GM23338 (cell line): ENCODE measurements around the gene IRX5. TPM values are rescaled to one million over a fixed set of nuclear protein-coding genes. Genes with fewer than 3 reads are reported as not detected.

Source experiments
- ATAC-seq: fragments of 200-7000 bp; cut with Tn5 transposase; 3 replicates; pipeline ENCODE4 v1.9.1; 2020
- DNase-seq: peaks from one replicate; pipeline ENCODE4 v3.0.0-alpha.2; 2015; ENCODE audit warnings: low spot score
- H2AFZ ChIP-seq: fragments of 200-600 bp; sonication (generic); 2 replicates; pipeline ENCODE4 v1.8.0; 2016; ENCODE audit warnings: antibody characterized with exemption, mild to moderate bottlenecking, moderate library complexity
- H3F3A ChIP-seq: fragments of 200-600 bp; sonication (generic); replicated peaks from 2 replicates; pipeline ENCODE4 v1.8.0; 2017; ENCODE audit warnings: antibody characterized with exemption, mixed run types, low read depth
- H3K27ac ChIP-seq: fragments of 200-600 bp; sonication (generic); 2 replicates; pipeline ENCODE4 v1.6.1; 2016; ENCODE audit warnings: low read depth
- H3K27me3 ChIP-seq: fragments of 200-600 bp; sonication (generic); 2 replicates; pipeline ENCODE4 v1.8.0; 2016; ENCODE audit warnings: mild to moderate bottlenecking, mixed run types, moderate library complexity; ENCODE audit not compliant: insufficient read depth
- H3K36me3 ChIP-seq: fragments of 200-600 bp; sonication (generic); 2 replicates; pipeline ENCODE4 v1.8.0; 2016; ENCODE audit warnings: mild to moderate bottlenecking; ENCODE audit not compliant: insufficient read depth
- H3K4me1 ChIP-seq: fragments of 200-600 bp; sonication (generic); 2 replicates; pipeline ENCODE4 v1.8.0; 2016; ENCODE audit warnings: mild to moderate bottlenecking, moderate library complexity; ENCODE audit not compliant: insufficient read depth
- H3K4me2 ChIP-seq: fragments of 200-600 bp; sonication (generic); 2 replicates; pipeline ENCODE4 v1.7.1; 2017; ENCODE audit warnings: mixed run types
- H3K4me3 ChIP-seq: fragments of 200-600 bp; sonication (generic); 2 replicates; pipeline ENCODE4 v1.6.1; 2016; ENCODE audit warnings: mixed run types
- H3K79me2 ChIP-seq: fragments of 200-600 bp; sonication (generic); replicated peaks from 2 replicates; pipeline ENCODE4 v1.8.0; 2017; ENCODE audit warnings: mild to moderate bottlenecking; ENCODE audit not compliant: insufficient read depth
- H3K9me2 ChIP-seq: fragments of 200-600 bp; sonication (generic); 2 replicates; pipeline ENCODE4 v1.8.0; 2017; ENCODE audit not compliant: insufficient read depth
- H4K20me1 ChIP-seq: fragments of 200-600 bp; sonication (generic); replicated peaks from 2 replicates; pipeline ENCODE4 v1.8.0; 2017; ENCODE audit warnings: mild to moderate bottlenecking; ENCODE audit not compliant: insufficient read depth
- H3K27ac Mint-ChIP-seq: 2 replicates; pipeline ENCODE4 v1.8.0; 2020; ENCODE audit warnings: inconsistent platforms, mild to moderate bottlenecking, moderate library complexity, mixed read lengths
- H3K27me3 Mint-ChIP-seq: 3 replicates; pipeline ENCODE4 v1.8.0; 2022; ENCODE audit warnings: low read depth, mild to moderate bottlenecking, moderate library complexity, mixed read lengths, inconsistent platforms; ENCODE audit not compliant: insufficient read depth, poor library complexity
- H3K36me3 Mint-ChIP-seq: 3 replicates; pipeline ENCODE4 v1.8.0; 2021; ENCODE audit warnings: low read depth, mild to moderate bottlenecking, inconsistent platforms, moderate library complexity, mixed read lengths
- H3K4me1 Mint-ChIP-seq: 3 replicates; pipeline ENCODE4 v1.8.0; 2020; ENCODE audit warnings: mild to moderate bottlenecking, inconsistent platforms, mixed read lengths
- H3K4me3 Mint-ChIP-seq: 3 replicates; pipeline ENCODE4 v1.8.0; 2021; ENCODE audit warnings: moderate library complexity, mild to moderate bottlenecking, inconsistent platforms, mixed read lengths
- H3K9me3 Mint-ChIP-seq: 3 replicates; pipeline ENCODE4 v1.8.0; 2020; ENCODE audit warnings: moderate library complexity, mild to moderate bottlenecking, inconsistent platforms, mixed read lengths
- CREB1 ChIP-seq: fragments of 250-450 bp; sonication (Bioruptor Pico); IDR thresholded peaks from 2 replicates; pipeline ENCODE4 v1.5.0; 2020; ENCODE audit warnings: low read depth, mild to moderate bottlenecking, moderate library complexity
- EZH2 ChIP-seq: fragments of 200-600 bp; sonication (generic); IDR thresholded peaks from one replicate; pipeline ENCODE4 v1.8.0; 2017; ENCODE audit warnings: antibody characterized with exemption, mild to moderate bottlenecking, low read depth; ENCODE audit not compliant: unreplicated experiment
- EZH2phosphoT487 ChIP-seq: fragments of 200-600 bp; sonication (generic); IDR thresholded peaks from one replicate; pipeline ENCODE4 v1.8.1; 2018; ENCODE audit warnings: antibody characterized with exemption; ENCODE audit not compliant: unreplicated experiment
- JUNB ChIP-seq: IDR thresholded peaks from one replicate; pipeline ENCODE4 v1.6.1; 2016; ENCODE audit warnings: antibody characterized with exemption; ENCODE audit not compliant: unreplicated experiment
- NANOG ChIP-seq: IDR thresholded peaks from 2 replicates; pipeline ENCODE4 v1.6.1; 2016; ENCODE audit warnings: antibody characterized with exemption, borderline replicate concordance
- REST ChIP-seq: IDR thresholded peaks from one replicate; pipeline ENCODE4 v1.6.1; 2018; ENCODE audit warnings: antibody characterized with exemption; ENCODE audit not compliant: unreplicated experiment
- STAT1 ChIP-seq: IDR thresholded peaks from one replicate; pipeline ENCODE4 v1.6.1; 2016; ENCODE audit warnings: antibody characterized with exemption; ENCODE audit not compliant: unreplicated experiment
- ZNF331 ChIP-seq: fragments of 250-450 bp; sonication (Bioruptor Pico); IDR thresholded peaks from 2 replicates; pipeline ENCODE4 v1.5.0; 2020; ENCODE audit warnings: low read depth, mild to moderate bottlenecking, moderate library complexity
- long read RNA-seq: library from polyadenylated mRNA; unstranded; transcript quantifications from one replicate; pipeline ENCODE4 v2.0.0, GENCODE V29; 2020; ENCODE audit not compliant: unreplicated experiment
- polyA plus RNA-seq: library from polyadenylated mRNA; unstranded; fragments of >200 nt; fragmentation: Nextera tagmentation; extraction: Ambion mirVana; gene quantifications from 2 replicates; pipeline ENCODE4 v1.2.1, GENCODE V29; 2016
- total RNA-seq: library from RNA; depleted of rRNA; stranded (reverse); fragments of >200 nt; shearing (Covaris generic); gene quantifications from 2 replicates; pipeline ENCODE4 v1.2.3, GENCODE V29; 2014; rRNA removed
- TF ChIP-seq, protein P1 (sequence below): fragments of 250-450 bp; sonication (Bioruptor Pico); IDR thresholded peaks from 2 replicates; pipeline ENCODE4 v1.5.0; 2020; ENCODE audit warnings: mild to moderate bottlenecking, moderate library complexity

Gene IRX5
- total RNA-seq (0.07 and 0.35 TPM in 2 replicates), polyA plus RNA-seq (0.31 and 0.39 TPM in 2 replicates)
- long read RNA-seq: 0 reads

- H3K27ac Mint-ChIP-seq: no peak within 1 kb of the TSS
- Histone ChIP-seq H3K4me1 (peaks cover 39% of the 10 kb centered on the region), H4K20me1 (peaks cover 21% of the 10 kb centered on the region; the same call in 1 of the 2 replicates), H3K4me3 (peak within 1 kb of the TSS; percentile 79), H3F3A (peaks cover 18% of the 10 kb centered on the region; the same call in 1 of the 2 replicates), H3K9me2 (no peaks in the 10 kb centered on the region), H3K4me2 (peak within 1 kb of the TSS; percentile 97), H3K79me2 (peaks cover 3% of the 10 kb centered on the region; the same call in 1 of the 2 replicates), H3K27ac (no peak within 1 kb of the TSS), H3K36me3 (no peaks in the 10 kb centered on the region), H2AFZ (peak within 1 kb of the TSS; percentile 90), H3K27me3 (peaks cover 88% of the 10 kb centered on the region)
- TF ChIP-seq EZH2: peak; percentile 55
- TF ChIP-seq CREB1 (CRISPR knock-in tag): no peak
- TF ChIP-seq, protein P1, sequence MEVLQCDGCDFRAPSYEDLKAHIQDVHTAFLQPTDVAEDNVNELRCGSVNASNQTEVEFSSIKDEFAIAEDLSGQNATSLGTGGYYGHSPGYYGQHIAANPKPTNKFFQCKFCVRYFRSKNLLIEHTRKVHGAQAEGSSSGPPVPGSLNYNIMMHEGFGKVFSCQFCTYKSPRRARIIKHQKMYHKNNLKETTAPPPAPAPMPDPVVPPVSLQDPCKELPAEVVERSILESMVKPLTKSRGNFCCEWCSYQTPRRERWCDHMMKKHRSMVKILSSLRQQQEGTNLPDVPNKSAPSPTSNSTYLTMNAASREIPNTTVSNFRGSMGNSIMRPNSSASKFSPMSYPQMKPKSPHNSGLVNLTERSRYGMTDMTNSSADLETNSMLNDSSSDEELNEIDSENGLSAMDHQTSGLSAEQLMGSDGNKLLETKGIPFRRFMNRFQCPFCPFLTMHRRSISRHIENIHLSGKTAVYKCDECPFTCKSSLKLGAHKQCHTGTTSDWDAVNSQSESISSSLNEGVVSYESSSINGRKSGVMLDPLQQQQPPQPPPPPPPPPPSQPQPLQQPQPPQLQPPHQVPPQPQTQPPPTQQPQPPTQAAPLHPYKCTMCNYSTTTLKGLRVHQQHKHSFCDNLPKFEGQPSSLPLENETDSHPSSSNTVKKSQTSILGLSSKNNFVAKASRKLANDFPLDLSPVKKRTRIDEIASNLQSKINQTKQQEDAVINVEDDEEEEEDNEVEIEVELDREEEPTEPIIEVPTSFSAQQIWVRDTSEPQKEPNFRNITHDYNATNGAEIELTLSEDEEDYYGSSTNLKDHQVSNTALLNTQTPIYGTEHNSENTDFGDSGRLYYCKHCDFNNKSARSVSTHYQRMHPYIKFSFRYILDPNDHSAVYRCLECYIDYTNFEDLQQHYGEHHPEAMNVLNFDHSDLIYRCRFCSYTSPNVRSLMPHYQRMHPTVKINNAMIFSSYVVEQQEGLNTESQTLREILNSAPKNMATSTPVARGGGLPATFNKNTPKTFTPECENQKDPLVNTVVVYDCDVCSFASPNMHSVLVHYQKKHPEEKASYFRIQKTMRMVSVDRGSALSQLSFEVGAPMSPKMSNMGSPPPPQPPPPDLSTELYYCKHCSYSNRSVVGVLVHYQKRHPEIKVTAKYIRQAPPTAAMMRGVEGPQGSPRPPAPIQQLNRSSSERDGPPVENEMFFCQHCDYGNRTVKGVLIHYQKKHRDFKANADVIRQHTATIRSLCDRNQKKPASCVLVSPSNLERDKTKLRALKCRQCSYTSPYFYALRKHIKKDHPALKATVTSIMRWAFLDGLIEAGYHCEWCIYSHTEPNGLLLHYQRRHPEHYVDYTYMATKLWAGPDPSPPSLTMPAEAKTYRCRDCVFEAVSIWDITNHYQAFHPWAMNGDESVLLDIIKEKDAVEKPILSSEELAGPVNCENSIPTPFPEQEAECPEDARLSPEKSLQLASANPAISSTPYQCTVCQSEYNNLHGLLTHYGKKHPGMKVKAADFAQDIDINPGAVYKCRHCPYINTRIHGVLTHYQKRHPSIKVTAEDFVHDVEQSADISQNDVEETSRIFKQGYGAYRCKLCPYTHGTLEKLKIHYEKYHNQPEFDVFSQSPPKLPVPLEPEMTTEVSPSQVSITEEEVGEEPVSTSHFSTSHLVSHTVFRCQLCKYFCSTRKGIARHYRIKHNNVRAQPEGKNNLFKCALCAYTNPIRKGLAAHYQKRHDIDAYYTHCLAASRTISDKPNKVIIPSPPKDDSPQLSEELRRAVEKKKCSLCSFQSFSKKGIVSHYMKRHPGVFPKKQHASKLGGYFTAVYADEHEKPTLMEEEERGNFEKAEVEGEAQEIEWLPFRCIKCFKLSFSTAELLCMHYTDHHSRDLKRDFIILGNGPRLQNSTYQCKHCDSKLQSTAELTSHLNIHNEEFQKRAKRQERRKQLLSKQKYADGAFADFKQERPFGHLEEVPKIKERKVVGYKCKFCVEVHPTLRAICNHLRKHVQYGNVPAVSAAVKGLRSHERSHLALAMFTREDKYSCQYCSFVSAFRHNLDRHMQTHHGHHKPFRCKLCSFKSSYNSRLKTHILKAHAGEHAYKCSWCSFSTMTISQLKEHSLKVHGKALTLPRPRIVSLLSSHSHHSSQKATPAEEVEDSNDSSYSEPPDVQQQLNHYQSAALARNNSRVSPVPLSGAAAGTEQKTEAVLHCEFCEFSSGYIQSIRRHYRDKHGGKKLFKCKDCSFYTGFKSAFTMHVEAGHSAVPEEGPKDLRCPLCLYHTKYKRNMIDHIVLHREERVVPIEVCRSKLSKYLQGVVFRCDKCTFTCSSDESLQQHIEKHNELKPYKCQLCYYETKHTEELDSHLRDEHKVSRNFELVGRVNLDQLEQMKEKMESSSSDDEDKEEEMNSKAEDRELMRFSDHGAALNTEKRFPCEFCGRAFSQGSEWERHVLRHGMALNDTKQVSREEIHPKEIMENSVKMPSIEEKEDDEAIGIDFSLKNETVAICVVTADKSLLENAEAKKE (CRISPR knock-in tag): no peak
- H3K27me3 Mint-ChIP-seq: peaks cover 81% of the 10 kb centered on the region
- H3K36me3 Mint-ChIP-seq: no peaks in the 10 kb centered on the region; the same call in 2 of the 3 replicates
- peak; percentile 37 for ATAC-seq
- H3K9me3 Mint-ChIP-seq: peaks cover 2% of the 10 kb centered on the region; the same call in 1 of the 3 replicates
- DNase-seq: peak; percentile 91
- H3K4me3 Mint-ChIP-seq: peak within 1 kb of the TSS; percentile 77
- H3K4me1 Mint-ChIP-seq: peaks cover 42% of the 10 kb centered on the region
Measured at GRCh38 chr16:54930005-54930868, at the start of gene IRX5. Gene IRX5, plus strand, starts transcription at chr16:54930865. Its CDS starts 334 bp downstream, at chr16:54931199.

DNA sequence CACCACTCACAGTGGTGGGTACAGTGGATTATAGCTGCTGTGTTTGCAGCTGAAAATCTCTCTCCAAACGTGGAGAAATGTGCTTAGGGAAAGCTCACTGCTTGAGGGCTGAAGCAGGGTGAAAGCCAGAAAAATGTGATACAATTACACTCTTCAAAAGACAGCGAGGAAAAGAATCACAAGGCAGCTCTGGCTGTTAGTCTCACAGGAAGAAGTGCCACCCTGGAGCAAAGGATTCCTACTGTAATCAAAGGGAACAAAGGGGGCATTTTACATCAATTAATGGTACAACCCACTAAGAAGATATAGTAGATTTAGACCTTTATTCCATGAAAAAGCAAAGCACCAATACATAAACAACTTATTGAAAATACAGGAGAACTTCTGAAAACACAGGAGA, 48.1 kb upstream of the IRX5 start:
- no peak overlapping the region for H3K27ac Mint-ChIP-seq
- H3K9me3 Mint-ChIP-seq: peaks cover 6% of the 10 kb centered on the region; the same call in 1 of the 3 replicates
- H3K36me3 Mint-ChIP-seq: no peaks in the 10 kb centered on the region; the same call in 1 of the 3 replicates
- ATAC-seq (no peak), DNase-seq (no peak)
- Histone ChIP-seq H3K4me3 (no peak overlapping the region), H3K27me3 (no peaks in the 10 kb centered on the region), H3K36me3 (no peaks in the 10 kb centered on the region), H2AFZ (no peak overlapping the region), H3K27ac (no peak overlapping the region), H3K9me2 (peaks cover 5% of the 10 kb centered on the region), H4K20me1 (no peaks in the 10 kb centered on the region), H3K4me2 (no peak overlapping the region), H3K79me2 (no peaks in the 10 kb centered on the region), H3F3A (no peaks in the 10 kb centered on the region), H3K4me1 (no peaks in the 10 kb centered on the region)
- no peak overlapping the region for H3K4me3 Mint-ChIP-seq
- no peaks in the 10 kb centered on the region for H3K4me1 Mint-ChIP-seq
- peaks cover 5% of the 10 kb centered on the region for H3K27me3 Mint-ChIP-seq
- no peak for TF ChIP-seq JUNB
- no peak for TF ChIP-seq REST
- no peak for TF ChIP-seq ZNF331
- no peak for TF ChIP-seq STAT1
- TF ChIP-seq NANOG: no peak
- TF ChIP-seq EZH2phosphoT487: no peak
